Spleen (tissue), 11 donors: Measurements from ENCODE around the gene C20orf141. TPM values are rescaled to one million over a fixed set of nuclear protein-coding genes. Genes with fewer than 3 reads are reported as not detected.

Experiments
- DNase-seq: peaks from one replicate; pipeline ENCODE4 v3.0.0-alpha.2; 2020
- H3K27ac ChIP-seq, 8 donors: fragments of 200-600 bp; sonication (generic) in 7 of 8; 1 replicate in 4 of 8; 2 replicates in 4 of 8; pipeline versions ENCODE4 v1.5.0 to v1.8.0; 2016 to 2021; ENCODE audit warnings: inconsistent platforms in 4 of 8, mild to moderate bottlenecking in 4 of 8, moderate library complexity in 1 of 8
- H3K27me3 ChIP-seq, 7 donors: fragments of 200-600 bp; sonication (generic) in 6 of 7; replicated peaks in 1 of 7; 1 replicate in 4 of 7; 2 replicates in 3 of 7; pipeline versions ENCODE4 v1.5.0 to v1.8.0; 2016 to 2021; ENCODE audit warnings: inconsistent platforms in 3 of 7, mild to moderate bottlenecking in 1 of 7
- H3K36me3 ChIP-seq, 6 donors: fragments of 200-600 bp; sonication (generic) in 5 of 6; 1 replicate in 4 of 6; 2 replicates in 2 of 6; pipeline versions ENCODE4 v1.5.0 to v1.8.0; 2016 to 2021; ENCODE audit warnings: inconsistent platforms in 2 of 6
- H3K4me1 ChIP-seq, 6 donors: fragments of 200-600 bp; sonication (generic) in 5 of 6; 1 replicate in 3 of 6; 2 replicates in 3 of 6; pipeline versions ENCODE4 v1.5.0 to v1.8.0; 2016 to 2021; ENCODE audit warnings: inconsistent platforms in 3 of 6
- H3K4me3 ChIP-seq, 8 donors: fragments of 200-600 bp; sonication (generic) in 7 of 8; 1 replicate in 4 of 8; 2 replicates in 4 of 8; pipeline versions ENCODE4 v1.5.0 to v1.8.0; 2016 to 2021; ENCODE audit warnings: inconsistent platforms in 4 of 8, mild to moderate bottlenecking in 4 of 8, moderate library complexity in 2 of 8
- H3K9me3 ChIP-seq, 8 donors: fragments of 200-600 bp; sonication (generic) in 7 of 8; 1 replicate in 4 of 8; 2 replicates in 4 of 8; pipeline versions ENCODE4 v1.5.0 to v1.8.0; 2016 to 2021; ENCODE audit warnings: inconsistent platforms in 4 of 8
- POLR2A ChIP-seq, 3 donors: fragments of 450-650 bp; IDR thresholded peaks; one replicate each; pipeline ENCODE4 v1.5.1; 2017; ENCODE audit warnings: antibody characterized with exemption in 3 of 3, mild to moderate bottlenecking in 1 of 3
- POLR2AphosphoS5 ChIP-seq, 3 donors: sonication (generic); formaldehyde crosslinking; IDR thresholded peaks; one replicate each; pipeline ENCODE4 v1.5.1; 2017; ENCODE audit warnings: antibody characterized with exemption in 3 of 3
- WGBS, 5 donors: extraction: QIAGEN DNeasy Blood & Tissue Kit in 3 of 5; methylation state at CpG; one replicate each; pipeline versions ENCODE4 v1.1.5 to v1.1.7; 2013 to 2018; 5-methylcytosine and 5-hydroxymethylcytosine counted together
- intact Hi-C: fragments of 100-400 bp; cut with DNase I; formaldehyde crosslinking; loops from one replicate; pipeline ENCODE4 v1.15.0; 2023; ENCODE audit warnings: low total_unique reads
- polyA plus RNA-seq, 3 donors: library from polyadenylated mRNA; stranded (reverse); fragments of 200-250 nt; gene quantifications; one replicate each; pipeline ENCODE4 v1.2.1, GENCODE V29; 2013
- total RNA-seq, 7 donors: library from RNA; depleted of rRNA in 3 of 7; stranded (reverse); fragments of >200 nt in 3 of 7; fragmentation: NEBNext Ultra II Directional in 4 of 7; extraction: Animal tissue kit (Norgen Biotek cat#: 25700) in 4 of 7; gene quantifications; one replicate each; pipeline versions ENCODE4 v1.1.0 to v1.2.1, GENCODE V29; 2016 to 2021
- TF ChIP-seq, protein P1 (sequence below), 11 experiments: fragments of 200-600 bp in 7 of 11; fragments of 450-650 bp in 4 of 11; sonication (generic) in 4 of 11; IDR thresholded peaks in 8 of 11; conservative IDR thresholded peaks in 3 of 11; 1 replicate in 7 of 11; 2 replicates in 4 of 11; pipeline versions ENCODE4 v1.4.0 to v1.8.0; 2016 to 2021; ENCODE audit warnings: antibody characterized with exemption in 11 of 11, inconsistent platforms in 4 of 11, mild to moderate bottlenecking in 1 of 11
- donor health status: healthy with polysubstance abuse.
- donor health status: DM: no; HTN: no; CAD: no; lungs with moderate emphysema.
- donor health status: DM: no; HTN: no; CAD: no.
- donor health status: Bipolar disorder and iron deficiency.
- donor health status: healthy.
- donor health status: DM: no; HTN: no; CAD: no.
- donor health status: DM: yes; HTN: yes; CAD: no.

The C20orf141 gene
- total and polyA plus RNA-seq, 10 donors = not detected

DNA sequence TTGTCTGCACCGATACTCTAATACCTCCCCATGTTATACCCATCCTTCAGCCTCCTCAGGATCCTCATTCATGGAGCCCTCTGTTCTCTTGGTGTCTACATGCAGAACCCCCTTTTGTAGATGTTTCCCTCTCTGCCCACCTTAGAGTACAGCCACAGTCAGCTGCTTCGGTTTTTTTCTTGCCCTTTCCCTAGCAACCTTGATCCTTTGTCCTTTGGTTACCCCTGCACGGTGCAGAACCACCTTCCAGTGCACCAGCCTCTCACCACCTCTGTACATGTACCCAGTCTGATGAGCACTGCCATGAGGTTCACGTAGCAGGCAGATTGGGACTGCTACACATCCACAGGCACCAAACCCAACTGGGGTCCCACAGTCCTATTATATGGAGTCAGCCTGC is 33.0 kb downstream of the C20orf141 start:
- Histone ChIP-seq H3K27ac (no peak overlapping the region), H3K36me3 (peaks cover 0 to 34% (median 0%) of the 10 kb centered on the region in 6 donors), H3K9me3 (no peaks in the 10 kb centered on the region), H3K4me3 (no peak overlapping the region), H3K27me3 (no peaks in the 10 kb centered on the region), H3K4me1 (peaks cover 8 to 18% (median 10%) of the 10 kb centered on the region in 6 donors)
- no peak for DNase-seq
- intact Hi-C loops = no loop called here
- no peak for TF ChIP-seq POLR2A (IDR thresholded peaks at IDR 0.05)
- TF ChIP-seq, protein P1, sequence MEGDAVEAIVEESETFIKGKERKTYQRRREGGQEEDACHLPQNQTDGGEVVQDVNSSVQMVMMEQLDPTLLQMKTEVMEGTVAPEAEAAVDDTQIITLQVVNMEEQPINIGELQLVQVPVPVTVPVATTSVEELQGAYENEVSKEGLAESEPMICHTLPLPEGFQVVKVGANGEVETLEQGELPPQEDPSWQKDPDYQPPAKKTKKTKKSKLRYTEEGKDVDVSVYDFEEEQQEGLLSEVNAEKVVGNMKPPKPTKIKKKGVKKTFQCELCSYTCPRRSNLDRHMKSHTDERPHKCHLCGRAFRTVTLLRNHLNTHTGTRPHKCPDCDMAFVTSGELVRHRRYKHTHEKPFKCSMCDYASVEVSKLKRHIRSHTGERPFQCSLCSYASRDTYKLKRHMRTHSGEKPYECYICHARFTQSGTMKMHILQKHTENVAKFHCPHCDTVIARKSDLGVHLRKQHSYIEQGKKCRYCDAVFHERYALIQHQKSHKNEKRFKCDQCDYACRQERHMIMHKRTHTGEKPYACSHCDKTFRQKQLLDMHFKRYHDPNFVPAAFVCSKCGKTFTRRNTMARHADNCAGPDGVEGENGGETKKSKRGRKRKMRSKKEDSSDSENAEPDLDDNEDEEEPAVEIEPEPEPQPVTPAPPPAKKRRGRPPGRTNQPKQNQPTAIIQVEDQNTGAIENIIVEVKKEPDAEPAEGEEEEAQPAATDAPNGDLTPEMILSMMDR (IDR thresholded peaks at IDR 0.05 in 8 of 11, conservative IDR thresholded peaks at IDR 0.05 in 3 of 11) = no peak
- no peak for TF ChIP-seq POLR2AphosphoS5 (IDR thresholded peaks at IDR 0.05)
- WGBS, 5 donors = 91 to 97% (median 95%) methylated on average over 4 of the region's 4 CpGs

DNA sequence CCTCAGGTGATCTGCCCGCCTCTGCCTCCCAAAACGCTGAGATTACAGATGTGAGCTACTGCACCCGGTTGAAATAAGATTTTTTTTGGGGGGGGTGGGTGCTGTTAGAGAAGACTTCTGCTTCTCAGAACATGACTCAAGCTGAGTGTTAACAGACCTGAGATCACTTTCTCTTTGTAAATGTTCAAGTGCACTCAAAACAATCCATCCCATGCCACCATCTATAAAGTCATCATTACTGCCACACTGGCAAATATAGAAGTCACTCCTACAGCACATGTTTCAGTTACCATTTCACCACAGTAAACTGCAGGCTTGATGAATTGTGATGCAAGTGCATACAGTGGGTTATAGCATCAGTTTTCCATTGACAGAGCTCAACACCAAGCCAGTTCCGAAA is 34.7 kb downstream of the C20orf141 start:
- Histone ChIP-seq H3K4me1 (peaks cover 9 to 15% (median 12%) of the 10 kb centered on the region in 6 donors), H3K9me3 (no peaks in the 10 kb centered on the region), H3K36me3 (peaks cover 0 to 20% (median 0%) of the 10 kb centered on the region in 6 donors), H3K27me3 (no peaks in the 10 kb centered on the region), H3K4me3 (no peak overlapping the region), H3K27ac (no peak overlapping the region)
- 87 to 94% (median 89%) methylated on average over 4 of the region's 4 CpGs for WGBS, 5 donors
- TF ChIP-seq, protein P1 (IDR thresholded peaks at IDR 0.05 in 8 of 11, conservative IDR thresholded peaks at IDR 0.05 in 3 of 11) = no peak
- TF ChIP-seq POLR2A (IDR thresholded peaks at IDR 0.05) (no peak), POLR2AphosphoS5 (IDR thresholded peaks at IDR 0.05) (no peak)
- no peak for DNase-seq
- intact Hi-C loops = no loop called here

DNA sequence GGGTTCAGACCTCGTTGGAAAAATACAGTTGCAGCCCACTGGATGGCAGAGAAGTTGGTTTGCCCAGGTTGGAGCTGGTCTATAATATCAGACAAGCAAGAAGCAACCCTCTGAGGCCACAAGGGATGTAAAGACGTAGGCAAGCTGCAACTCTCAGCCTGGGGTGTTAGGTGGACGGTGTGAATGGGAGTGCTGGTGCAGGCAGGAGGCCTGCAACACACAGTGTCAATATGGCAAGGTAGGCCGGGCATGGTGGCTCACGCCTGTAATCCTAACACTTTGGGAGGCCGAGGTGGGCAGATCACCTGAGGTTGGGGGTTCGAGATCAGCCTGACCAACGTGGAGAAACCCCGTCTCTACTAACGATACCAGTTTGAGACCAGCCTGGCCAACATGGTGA is 36.3 kb downstream of the C20orf141 start:
- Histone ChIP-seq H3K27me3 (no peaks in the 10 kb centered on the region), H3K4me1 (peaks cover 9 to 15% (median 12%) of the 10 kb centered on the region in 6 donors), H3K36me3 (peaks cover 0 to 20% (median 0%) of the 10 kb centered on the region in 6 donors), H3K4me3 (no peak overlapping the region), H3K9me3 (no peaks in the 10 kb centered on the region), H3K27ac (peak overlapping the region in 2 of 8 donors; percentile 13 to 40)
- TF ChIP-seq POLR2AphosphoS5 (IDR thresholded peaks at IDR 0.05) (no peak), POLR2A (IDR thresholded peaks at IDR 0.05) (no peak)
- TF ChIP-seq, protein P1 (IDR thresholded peaks at IDR 0.05 in 8 of 11, conservative IDR thresholded peaks at IDR 0.05 in 3 of 11) = no peak
- no peak for DNase-seq
- intact Hi-C loops = loop anchor here (10.0 kb wide), 1 partner anchor 166 kb away; no protein-coding TSS in a partner anchor
- 88 to 94% (median 90%) methylated on average over 10 of the region's 10 CpGs for WGBS, 5 donors

DNA sequence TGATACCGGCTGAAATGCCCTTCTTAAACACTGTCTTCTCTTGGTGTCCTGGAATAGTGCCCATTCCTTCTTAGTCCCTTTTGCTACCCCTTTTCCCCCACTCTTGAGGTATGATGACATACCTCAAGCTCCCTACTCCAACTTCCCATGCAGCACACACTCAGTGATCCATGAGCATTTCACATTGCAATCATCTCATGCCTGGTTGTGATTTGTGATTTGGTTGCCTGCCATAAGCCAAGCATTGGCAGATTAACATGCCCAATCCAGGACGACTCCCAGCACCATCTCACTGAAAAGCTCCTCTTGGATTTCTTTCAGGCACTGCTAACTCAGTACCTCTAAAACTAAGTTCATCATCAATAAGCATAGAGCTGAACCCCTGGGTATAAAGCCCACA is 43.8 kb downstream of the C20orf141 start:
- Histone ChIP-seq H3K4me3 (no peak overlapping the region), H3K36me3 (peaks cover 0 to 49% (median 33%) of the 10 kb centered on the region in 6 donors), H3K27me3 (no peaks in the 10 kb centered on the region), H3K27ac (no peak overlapping the region), H3K9me3 (no peaks in the 10 kb centered on the region), H3K4me1 (no peaks in the 10 kb centered on the region)
- no peak for DNase-seq
- intact Hi-C loops = loop anchor here (10.0 kb wide), 1 partner anchor 174 kb away; no protein-coding TSS in a partner anchor
- no peak for TF ChIP-seq POLR2A (IDR thresholded peaks at IDR 0.05)
- WGBS, 5 donors = 94 to 100% (median 96%) methylated on average over 2 of the region's 2 CpGs
